GM19324 (cell line): ENCODE measurements around the gene IGF2BP3.
"Not testable (repeated sequence)": the region's sequence is repeated elsewhere in the genome, so short reads cannot be mapped to it uniquely, and the experiment has no call there.

Source experiments
- ATAC-seq: cut with Tn5 transposase; IDR thresholded peaks from one replicate; pipeline ENCODE4 v1.9.1; 2021; ENCODE audit warnings: mild to moderate bottlenecking, moderate library complexity; ENCODE audit not compliant: unreplicated experiment, low FRiP score

Gene IGF2BP3

GRCh38 chr7:23470330-23471105 lies at the start of gene IGF2BP3:
Gene IGF2BP3 (minus strand): TSS chr7:23470491. CDS start chr7:23470110, 381 bp downstream.
- ATAC-seq, result no peak

GRCh38 chr7:23514755-23515154 lies 44.5 kb upstream of the IGF2BP3 start:
- ATAC-seq, result no peak

- not testable (repeated sequence) for ATAC-seq
These were observed 43.5 kb upstream of the IGF2BP3 start for GRCh38 chr7:23513746-23514145.

GRCh38 chr7:23494009-23494408 lies 23.7 kb upstream of the IGF2BP3 start:
- no peak for ATAC-seq

- no peak for ATAC-seq
These were observed 21.2 kb upstream of the IGF2BP3 start for GRCh38 chr7:23491502-23491901.

GRCh38 chr7:23490357-23491135 lies 20.3 kb upstream of the IGF2BP3 start:
- no peak for ATAC-seq

- not testable (repeated sequence) for ATAC-seq
These were observed 18.4 kb upstream of the IGF2BP3 start for GRCh38 chr7:23488714-23489113.

GRCh38 chr7:23487670-23488069 lies 17.4 kb upstream of the IGF2BP3 start:
- no peak for ATAC-seq

GRCh38 chr7:23486002-23486773 lies 15.9 kb upstream of the IGF2BP3 start:
- no peak for ATAC-seq

- ATAC-seq, result no peak
These were observed 12.4 kb upstream of the IGF2BP3 start for GRCh38 chr7:23482686-23483085.

GRCh38 chr7:23477962-23478866 lies 7.9 kb upstream of the IGF2BP3 start:
- ATAC-seq, result no peak

- ATAC-seq, result no peak
These were observed 6.8 kb upstream of the IGF2BP3 start for GRCh38 chr7:23477157-23477499.

- no peak for ATAC-seq
These were observed 6.2 kb upstream of the IGF2BP3 start for GRCh38 chr7:23476286-23477156.

- ATAC-seq, result no peak
These were observed 5.2 kb upstream of the IGF2BP3 start for GRCh38 chr7:23475576-23475839.

GRCh38 chr7:23474829-23475575 lies 4.7 kb upstream of the IGF2BP3 start:
- ATAC-seq, result no peak

GRCh38 chr7:23474094-23474828 lies 4.0 kb upstream of the IGF2BP3 start:
- peak; percentile 62 for ATAC-seq

- no peak for ATAC-seq
These were observed 3.5 kb upstream of the IGF2BP3 start for GRCh38 chr7:23473844-23474093.
